Heart left ventricle (tissue), 13 donors: ENCODE measurements around the gene CC2D2B.

Source experiments
- POLR2A ChIP-seq, 2 donors: fragments of 450-650 bp; IDR thresholded peaks; one replicate each; pipeline ENCODE4 v1.6.1; 2017; ENCODE audit warnings: antibody characterized with exemption in 2 of 2, mild to moderate bottlenecking in 2 of 2, moderate library complexity in 2 of 2
- TF ChIP-seq, protein P1 (sequence below), 12 donors: fragments of 200-600 bp; sonication (generic) in 4 of 12; IDR thresholded peaks; one replicate each; pipeline versions ENCODE4 v1.5.0 to v1.8.0; 2018 to 2022; ENCODE audit warnings: antibody characterized with exemption in 12 of 12, mild to moderate bottlenecking in 5 of 12
- donor health status: ischemic (EF 13 %, LVEDD 7.1; RV severe dilation, severe dysfunction).
- donor health status: DM: no; HTN: yes; CAD: no.
- donor health status: DM: no; HTN: no; CAD: no.
- donor health status: ischemic (EF 25% LVEDD 6.9; RV normal size, moderate dysfunction).
- donor health status: ischemic (EF 25% LVEDD 5.7; RV mildly dilated, moderate dysfunction).
- donor health status: ischemic (EF 35%, LVEDD 5.7; RV mildly dilated, moderate dysfunction).
- donor health status: nonischemic (EF 11% LVEDD 7.7; RV severe dilation, severe dysfunction).
- donor health status: DM: yes; HTN: yes; CAD: no.
- donor health status: PGD.
- donor health status: ischemic (EF 29% LVEDD 5.4; RV normal size, mild dysfunction).
- donor health status: nonischemic (EF 23%, LVEDD 6.1; RV moderate dilation, normal function).

GRCh38 chr10:95872158-95872711 lies 35.5 kb upstream of the CC2D2B start:
- TF ChIP-seq, protein P1, sequence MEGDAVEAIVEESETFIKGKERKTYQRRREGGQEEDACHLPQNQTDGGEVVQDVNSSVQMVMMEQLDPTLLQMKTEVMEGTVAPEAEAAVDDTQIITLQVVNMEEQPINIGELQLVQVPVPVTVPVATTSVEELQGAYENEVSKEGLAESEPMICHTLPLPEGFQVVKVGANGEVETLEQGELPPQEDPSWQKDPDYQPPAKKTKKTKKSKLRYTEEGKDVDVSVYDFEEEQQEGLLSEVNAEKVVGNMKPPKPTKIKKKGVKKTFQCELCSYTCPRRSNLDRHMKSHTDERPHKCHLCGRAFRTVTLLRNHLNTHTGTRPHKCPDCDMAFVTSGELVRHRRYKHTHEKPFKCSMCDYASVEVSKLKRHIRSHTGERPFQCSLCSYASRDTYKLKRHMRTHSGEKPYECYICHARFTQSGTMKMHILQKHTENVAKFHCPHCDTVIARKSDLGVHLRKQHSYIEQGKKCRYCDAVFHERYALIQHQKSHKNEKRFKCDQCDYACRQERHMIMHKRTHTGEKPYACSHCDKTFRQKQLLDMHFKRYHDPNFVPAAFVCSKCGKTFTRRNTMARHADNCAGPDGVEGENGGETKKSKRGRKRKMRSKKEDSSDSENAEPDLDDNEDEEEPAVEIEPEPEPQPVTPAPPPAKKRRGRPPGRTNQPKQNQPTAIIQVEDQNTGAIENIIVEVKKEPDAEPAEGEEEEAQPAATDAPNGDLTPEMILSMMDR (IDR thresholded peaks at IDR 0.05) = no peak
- no peak for TF ChIP-seq POLR2A (IDR thresholded peaks at IDR 0.05)
